ENCODE data around the gene CHAT.

CHAT gene

DNA sequence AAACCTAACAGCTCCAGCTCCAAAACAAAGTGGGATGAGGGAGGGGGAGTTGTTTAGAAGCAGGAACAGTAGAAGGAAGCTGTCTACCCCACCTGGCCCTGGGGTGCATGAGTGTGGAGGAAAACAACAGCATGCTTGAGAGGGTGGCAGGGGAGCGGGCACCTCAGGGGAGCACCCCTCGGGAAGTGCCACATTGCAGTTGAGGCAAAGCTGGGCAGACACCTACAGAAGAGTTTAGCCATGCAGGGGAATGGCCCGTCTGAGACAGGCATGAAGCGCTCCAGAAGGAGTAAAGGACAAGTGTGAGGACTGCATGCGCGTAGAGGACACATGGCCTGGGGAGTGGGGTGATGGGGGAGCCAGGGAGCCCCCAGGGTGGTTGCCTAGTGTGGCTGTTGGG, 18.1 kb downstream of the CHAT start:
- no peak for DNase-seq (ENCODE audit: low read depth)

- no peak for DNase-seq (ENCODE audit: low read depth)
Measured at GRCh38 chr10:49632406-49633317, 18.8 kb downstream of the CHAT start.

GRCh38 chr10:49633327-49634068, 19.7 kb downstream of the CHAT start:
- DNase-seq (ENCODE audit: low read depth), result no peak

GRCh38 chr10:49634069-49634660, 20.3 kb downstream of the CHAT start:
- DNase-seq (ENCODE audit: low read depth), result no peak

GRCh38 chr10:49642311-49642710, 28.5 kb downstream of the CHAT start:
- no peak for DNase-seq (ENCODE audit: low read depth)

DNA sequence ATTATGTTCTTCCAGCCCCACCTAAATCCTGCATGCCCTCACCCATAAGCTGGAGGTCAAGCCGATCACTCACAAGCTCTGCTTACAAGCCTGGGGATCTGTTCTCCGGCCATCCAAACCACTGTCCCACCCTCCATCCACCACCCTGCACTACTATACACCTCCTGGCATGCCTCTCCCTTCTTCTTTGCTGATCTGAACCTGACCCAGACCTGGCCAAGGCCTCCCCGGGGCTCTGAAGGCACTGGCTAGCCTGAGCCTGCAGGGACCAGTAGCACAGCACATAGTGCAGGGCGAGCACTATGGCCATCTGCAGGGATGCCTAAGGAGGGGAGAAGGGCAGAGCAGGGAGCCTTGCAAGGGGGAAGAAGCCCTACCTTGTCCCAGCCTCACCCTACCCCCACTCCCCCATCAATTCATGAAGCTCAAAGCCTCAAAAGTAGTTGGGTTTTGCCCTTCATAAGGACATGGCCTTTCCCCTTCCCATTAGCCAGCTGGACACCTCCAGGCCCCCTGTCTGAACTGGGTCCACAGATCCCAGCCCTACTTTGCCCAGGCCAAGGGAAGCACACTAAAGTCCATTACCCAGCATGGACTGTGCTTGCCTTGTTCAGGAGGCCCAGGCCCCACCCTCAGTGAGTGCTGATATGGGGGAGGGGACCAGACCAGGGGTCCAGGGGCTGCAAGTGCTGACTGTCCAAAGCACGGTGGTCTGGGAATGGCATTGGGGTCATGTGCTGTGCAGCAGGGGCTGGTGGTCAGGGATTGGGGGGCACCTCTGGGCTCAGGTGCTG, 29.6 kb downstream of the CHAT start:
- no peak for DNase-seq (ENCODE audit: low read depth)

DNA sequence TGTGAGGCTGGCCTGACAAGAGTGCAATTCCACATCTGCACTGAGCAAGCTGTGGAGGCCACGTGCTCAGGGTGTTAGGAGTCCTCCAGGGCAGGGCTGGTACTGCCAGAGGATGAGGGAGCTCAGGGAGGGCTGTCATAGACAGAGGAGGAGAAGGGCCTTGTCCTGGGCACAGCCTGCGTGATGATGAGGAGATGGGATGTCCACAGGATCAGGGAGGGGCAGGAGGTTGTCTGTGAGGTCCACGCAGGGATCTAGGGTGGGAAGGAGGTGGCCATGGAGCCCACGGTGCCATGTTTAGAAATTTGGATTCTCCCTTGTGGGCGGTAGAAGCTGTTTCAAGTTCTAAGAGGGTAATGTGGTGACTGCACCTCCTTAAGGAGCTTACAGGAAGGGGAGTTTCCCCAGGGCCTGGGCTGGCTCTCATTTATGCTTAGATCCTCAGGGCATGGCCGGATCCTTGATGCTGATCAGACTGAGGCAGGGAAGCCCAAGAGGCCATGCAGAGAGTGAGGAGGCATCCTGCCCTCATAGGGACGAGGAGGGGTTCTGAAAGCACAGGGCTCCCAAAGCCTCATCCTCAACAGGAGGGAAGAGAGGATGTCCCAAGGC, 30.3 kb downstream of the CHAT start:
- no peak for DNase-seq (ENCODE audit: low read depth)

DNA sequence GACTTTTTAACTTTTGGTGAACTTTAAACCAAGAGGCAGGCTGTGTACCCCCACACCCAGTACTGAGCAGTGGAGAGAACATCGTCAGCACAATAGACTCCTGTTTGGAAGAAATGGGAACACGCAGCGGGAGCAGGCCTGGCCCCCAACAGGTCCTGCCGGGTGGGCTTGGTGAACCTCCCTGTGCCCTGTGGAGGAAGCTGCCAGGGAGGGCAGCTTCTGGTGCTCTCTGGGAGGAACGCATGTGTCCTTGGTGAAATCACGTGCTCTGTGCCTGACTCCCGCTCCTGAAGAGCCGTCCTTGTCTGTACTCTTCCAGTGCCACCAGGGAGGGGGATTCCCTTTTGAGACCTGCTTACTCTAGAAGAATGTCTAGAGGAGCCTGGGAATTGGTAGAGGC, 31.6 kb downstream of the CHAT start:
- no peak for DNase-seq (ENCODE audit: low read depth)

DNA sequence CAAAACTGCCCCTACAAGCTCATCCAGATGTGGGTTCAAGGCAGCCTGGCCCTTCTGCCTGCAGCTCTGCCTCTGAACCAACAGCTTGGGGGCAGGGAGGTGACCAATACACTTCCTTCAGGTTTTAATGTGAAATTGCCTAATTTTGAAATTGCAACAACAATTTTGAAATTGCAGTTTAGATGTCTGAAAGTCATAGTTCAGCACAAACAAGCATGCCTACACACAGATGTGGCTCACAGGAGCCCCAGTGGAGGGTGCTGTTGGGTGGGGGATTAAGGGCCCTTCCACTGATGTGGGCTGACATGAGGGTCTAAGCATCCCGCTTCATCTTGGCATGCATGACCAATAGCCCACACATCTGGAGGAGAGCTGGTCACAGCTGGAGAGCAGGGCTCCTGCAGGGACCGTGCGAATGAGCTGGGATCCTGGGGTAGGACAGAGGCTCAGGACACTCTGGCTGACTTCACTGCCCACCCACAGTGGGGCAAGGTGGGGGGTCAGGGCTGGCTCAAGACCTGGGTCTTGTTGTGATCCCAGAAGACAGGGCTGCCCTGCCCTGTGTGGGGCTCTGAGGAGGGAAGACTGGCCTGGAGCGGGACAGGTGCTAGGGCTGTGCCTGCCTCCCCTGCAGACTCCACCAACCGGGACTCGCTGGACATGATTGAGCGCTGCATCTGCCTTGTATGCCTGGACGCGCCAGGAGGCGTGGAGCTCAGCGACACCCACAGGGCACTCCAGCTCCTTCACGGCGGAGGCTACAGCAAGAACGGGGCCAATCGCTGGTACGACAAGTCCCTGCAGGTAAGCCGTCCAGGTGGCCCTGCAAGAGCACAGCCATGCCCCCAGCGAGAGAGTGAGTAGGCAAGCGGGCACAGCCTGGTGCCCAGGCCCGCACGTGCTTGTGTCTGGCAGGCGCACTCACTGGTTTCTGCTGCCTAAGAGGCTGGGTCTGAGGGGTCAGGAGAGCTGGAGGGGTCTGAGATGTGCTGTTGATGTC, 32.3 kb downstream of the CHAT start:
- DNase-seq (ENCODE audit: low read depth), result no peak

DNA sequence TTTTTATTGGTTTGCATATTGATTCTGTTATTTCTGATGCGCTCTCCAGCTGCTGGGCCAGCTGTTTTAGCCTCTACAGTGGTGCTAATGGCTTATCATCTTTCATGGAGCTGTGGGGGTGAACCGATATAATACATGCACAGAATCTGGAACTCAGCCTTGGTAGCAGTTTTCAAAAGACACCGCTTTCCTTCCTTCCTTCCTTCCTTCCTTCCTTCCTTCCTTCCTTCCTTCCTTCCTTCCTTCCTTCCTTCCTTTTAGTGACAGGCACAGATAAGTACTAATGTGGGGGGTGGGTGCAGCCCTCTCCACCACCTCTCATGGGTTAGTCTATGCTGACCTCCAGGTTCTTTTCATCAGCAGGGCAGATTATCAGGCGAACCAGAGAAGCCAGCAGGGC, 33.7 kb downstream of the CHAT start:
- DNase-seq (ENCODE audit: low read depth), result no peak

- DNase-seq (ENCODE audit: low read depth), result no peak
Measured at GRCh38 chr10:49647985-49648795, 34.4 kb downstream of the CHAT start.

DNA sequence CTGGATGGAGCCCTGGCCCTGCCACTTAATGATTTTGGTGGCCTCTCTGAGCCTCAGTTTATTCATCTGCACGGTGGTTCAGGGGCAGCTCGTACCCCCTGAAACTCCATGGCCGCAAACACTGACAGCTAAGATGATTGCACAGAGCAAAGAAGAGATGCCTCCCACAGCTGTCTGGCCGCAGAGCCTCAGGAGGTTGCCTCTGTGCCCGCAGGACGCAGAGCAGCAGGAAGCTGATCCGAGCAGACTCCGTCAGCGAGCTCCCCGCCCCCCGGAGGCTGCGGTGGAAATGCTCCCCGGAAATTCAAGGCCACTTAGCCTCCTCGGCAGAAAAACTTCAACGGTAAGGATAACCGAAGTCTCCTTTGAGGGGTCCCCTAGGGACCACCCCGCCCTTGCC, 35.5 kb downstream of the CHAT start:
- no peak for DNase-seq (ENCODE audit: low read depth)

DNA sequence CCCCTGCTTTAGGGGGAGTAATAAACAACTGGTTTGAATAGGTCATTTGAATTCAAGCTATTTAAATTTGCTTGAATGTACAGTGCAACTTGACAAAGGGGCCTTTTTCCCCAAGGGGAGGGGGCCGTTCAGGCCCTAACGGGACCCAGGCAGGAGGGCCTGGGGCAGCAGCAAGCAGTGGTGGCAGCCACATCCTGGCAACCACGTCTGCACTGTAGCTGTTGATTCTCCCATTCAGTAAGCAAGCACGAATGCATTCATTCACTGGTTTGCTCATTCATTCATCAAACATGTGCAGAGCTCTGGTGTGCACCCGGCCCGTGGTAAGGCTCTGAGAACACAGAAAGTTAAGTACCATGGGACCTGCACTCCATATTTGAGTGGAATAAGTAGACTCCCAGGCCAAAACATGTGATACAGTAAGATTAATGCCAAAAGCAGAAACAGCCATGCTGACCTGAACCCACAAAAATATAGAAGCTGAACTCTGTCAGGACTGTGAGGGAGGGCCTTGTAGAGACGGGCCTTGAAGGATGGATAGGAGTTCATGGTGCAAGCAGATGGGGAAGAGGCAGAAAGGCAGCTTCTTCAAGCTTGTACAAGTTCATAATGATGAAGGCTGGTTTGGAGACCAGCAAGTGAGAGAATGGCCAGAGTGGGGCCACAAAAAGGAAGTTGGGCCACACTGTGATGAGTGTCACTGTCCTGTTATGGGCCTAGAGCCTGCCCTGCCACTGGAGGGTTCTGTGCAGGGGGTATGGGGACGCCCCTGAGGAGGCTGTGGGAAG, 36.3 kb downstream of the CHAT start:
- DNase-seq (ENCODE audit: low read depth), result no peak

DNA sequence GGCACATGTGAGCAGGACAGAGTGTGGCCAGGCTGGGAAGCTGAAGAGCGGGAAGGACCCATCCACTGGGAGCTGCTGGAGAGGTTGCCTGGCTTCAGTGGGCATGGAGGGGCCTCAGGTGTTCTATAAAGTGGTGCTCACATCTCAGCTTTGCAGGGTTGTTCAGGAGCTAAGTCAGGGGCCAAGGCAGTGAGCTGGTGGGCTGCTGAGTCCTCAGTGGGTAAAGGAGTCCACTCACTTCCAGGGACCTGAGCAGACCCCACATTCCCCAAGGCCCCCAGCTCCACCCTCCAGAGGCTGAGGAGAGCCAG, 36.8 kb downstream of the CHAT start:
- no peak for DNase-seq (ENCODE audit: low read depth)

DNA sequence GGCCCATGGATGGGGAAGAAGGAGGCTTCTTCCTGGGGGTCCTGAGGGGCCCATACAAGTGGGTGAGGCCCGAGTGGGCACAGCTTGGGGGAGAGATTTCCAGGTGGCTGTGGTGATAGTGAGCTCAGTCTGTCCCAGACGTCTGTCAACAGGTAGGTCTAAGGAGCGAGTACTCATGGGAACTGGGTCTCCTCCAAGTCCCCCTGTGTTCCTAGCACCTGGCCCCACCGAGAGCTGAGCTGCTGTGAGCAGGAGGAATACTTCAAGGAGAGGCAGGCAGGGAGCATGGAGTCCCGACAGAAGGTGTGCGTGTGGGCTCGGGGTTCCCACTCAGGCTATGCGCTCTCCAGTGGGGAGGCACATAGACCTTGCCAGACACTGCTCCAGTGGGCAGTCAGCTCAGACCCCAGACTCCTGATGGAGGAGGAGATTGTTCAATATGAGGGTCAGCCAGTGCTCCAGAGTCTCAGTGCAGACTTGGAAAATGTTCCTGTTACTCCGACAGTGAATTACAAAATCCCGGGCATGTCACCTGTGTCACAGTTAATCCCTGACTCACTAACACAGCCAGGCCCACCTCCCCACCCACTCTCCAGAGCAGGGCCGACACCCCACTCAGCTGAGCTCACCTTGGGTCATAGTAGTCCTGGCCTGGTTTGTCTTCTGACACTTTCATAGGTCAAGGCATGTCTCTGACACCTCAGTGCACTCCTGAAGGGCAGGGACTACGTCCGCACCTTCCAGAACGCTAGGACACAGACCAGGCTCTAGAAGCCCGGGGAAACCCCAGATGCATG, 37.4 kb downstream of the CHAT start:
- no peak for DNase-seq (ENCODE audit: low read depth)

DNA sequence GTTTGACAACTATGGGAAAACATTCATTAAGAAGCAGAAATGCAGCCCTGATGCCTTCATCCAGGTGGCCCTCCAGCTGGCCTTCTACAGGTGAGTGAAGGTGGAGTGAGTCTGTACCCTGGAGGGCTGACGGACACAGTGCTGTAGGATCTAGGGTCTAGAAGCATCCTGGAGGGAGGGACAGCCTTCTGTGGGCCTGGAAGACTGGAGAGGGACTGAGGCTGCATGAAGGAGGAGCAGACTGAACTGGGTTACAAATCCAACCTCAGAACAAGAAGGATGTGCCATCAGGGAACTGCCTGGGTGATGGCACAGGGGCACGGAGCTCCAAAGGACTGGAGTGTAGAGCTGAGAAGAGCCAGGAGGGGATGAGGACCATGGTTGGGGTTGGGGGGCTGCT, 38.1 kb downstream of the CHAT start:
- DNase-seq (ENCODE audit: low read depth), result no peak

DNA sequence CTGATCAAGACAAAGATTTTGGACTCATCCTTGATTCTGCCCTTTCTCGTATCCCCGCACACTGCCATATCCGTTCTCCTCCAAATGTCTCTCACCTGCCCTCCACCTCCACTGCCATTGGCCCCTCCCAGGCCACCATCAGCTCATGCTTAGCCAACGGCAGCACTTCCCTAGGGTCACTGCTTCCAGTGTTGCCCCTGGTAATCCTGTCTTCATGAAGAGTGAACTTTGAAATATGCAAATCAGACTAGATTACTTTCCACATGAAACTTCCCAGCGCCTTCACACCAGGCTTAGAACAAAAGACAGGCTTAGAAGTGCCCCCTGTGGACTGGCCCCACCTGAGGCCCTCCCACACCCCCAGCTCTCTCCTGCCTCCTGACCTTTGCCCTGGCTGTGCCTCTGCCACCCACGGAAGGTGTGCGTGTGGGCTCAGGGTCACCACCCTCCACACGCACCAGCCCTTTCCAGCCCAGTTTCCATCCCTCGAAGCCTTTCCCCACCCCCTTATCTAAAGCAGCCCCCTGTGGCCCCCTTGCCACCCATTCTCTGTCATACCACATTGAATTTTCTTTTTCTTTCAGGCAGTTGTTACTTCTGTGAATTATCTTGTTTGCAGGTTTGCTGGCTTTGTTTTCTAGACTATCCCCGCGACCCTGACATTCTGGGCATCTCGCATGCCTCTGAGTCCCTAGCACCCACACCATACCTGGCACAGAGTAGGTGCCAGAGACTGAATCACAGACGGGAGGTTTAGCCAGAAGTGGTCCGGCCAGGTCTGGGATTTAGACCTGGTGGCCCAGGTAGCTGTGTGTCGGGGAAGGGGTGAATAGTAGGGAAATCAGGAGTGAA, 38.8 kb downstream of the CHAT start:
- no peak for DNase-seq (ENCODE audit: low read depth)
